K562 (cell line): ENCODE results near the gene FAM187B. TPM values are rescaled to one million over a fixed set of nuclear protein-coding genes. Genes with fewer than 3 reads are reported as not detected.

Experiments used
- CHD4 ChIP-seq: fragments of 200-600 bp; sonication (generic); IDR thresholded peaks from 3 replicates; pipeline ENCODE4 v1.6.1; 2012; ENCODE audit warnings: low read depth, mild to moderate bottlenecking, mixed read lengths, low read length, inconsistent platforms; ENCODE audit not compliant: insufficient read depth, insufficient replicate concordance, poor library complexity, severe bottlenecking
- CLOCK ChIP-seq: fragments of 250-450 bp; sonication (Bioruptor Pico); IDR thresholded peaks from 2 replicates; pipeline ENCODE4 v1.4.0; 2020; ENCODE audit warnings: mild to moderate bottlenecking, moderate library complexity, borderline replicate concordance
- CXXC5 ChIP-seq: fragments of 250-450 bp; sonication (Bioruptor Pico); IDR thresholded peaks from 2 replicates; pipeline ENCODE4 v1.8.0; 2022; ENCODE audit warnings: inconsistent platforms, mild to moderate bottlenecking, moderate library complexity
- ESRRB ChIP-seq: fragments of 250-450 bp; sonication (Bioruptor Pico); IDR thresholded peaks from 2 replicates; pipeline ENCODE4 v1.5.0; 2020; ENCODE audit warnings: mild to moderate bottlenecking, moderate library complexity, borderline replicate concordance
- GABPB2 ChIP-seq: fragments of 250-450 bp; sonication (Bioruptor Pico); conservative IDR thresholded peaks from 2 replicates; pipeline ENCODE4 v1.5.1; 2021; ENCODE audit warnings: mild to moderate bottlenecking
- GATA2 ChIP-seq: sonication (generic); formaldehyde crosslinking; IDR thresholded peaks from 2 replicates; pipeline ENCODE4 v1.4.0; 2020; ENCODE audit warnings: mild to moderate bottlenecking, missing genetic modification reagents
- GATAD2A ChIP-seq: fragments of 450-650 bp; IDR thresholded peaks from 2 replicates; pipeline ENCODE4 v1.6.1; 2017
- HBP1 ChIP-seq: fragments of 450-650 bp; formaldehyde crosslinking; IDR thresholded peaks from 2 replicates; pipeline ENCODE4 v1.4.0; 2022; ENCODE audit warnings: missing genetic modification characterization
- HDGF ChIP-seq: fragments of 450-650 bp; IDR thresholded peaks from 2 replicates; pipeline ENCODE4 v1.6.1; 2016
- MAFF ChIP-seq: IDR thresholded peaks from 2 replicates; pipeline ENCODE4 v1.6.1; 2012; ENCODE audit warnings: low read length, improper control_type of control experiment
- MCM5 ChIP-seq: fragments of 450-650 bp; IDR thresholded peaks from 2 replicates; pipeline ENCODE4 v1.6.1; 2016; ENCODE audit warnings: low read depth
- MCM7 ChIP-seq, 2 experiments: fragments of 450-650 bp; IDR thresholded peaks; 2 replicates each; pipeline ENCODE4 v1.6.1; 2016 to 2018
- NCOA1 ChIP-seq: fragments of 450-650 bp; IDR thresholded peaks from 2 replicates; pipeline ENCODE4 v1.6.1; 2016; ENCODE audit warnings: low read depth
- OTX1 ChIP-seq: fragments of 450-650 bp; formaldehyde crosslinking; IDR thresholded peaks from 2 replicates; pipeline ENCODE4 v1.4.0; 2022; ENCODE audit warnings: mild to moderate bottlenecking
- PBX2 ChIP-seq, 2 experiments: IDR thresholded peaks in 1 of 2; conservative IDR thresholded peaks in 1 of 2; 2 replicates each; pipeline ENCODE4 v1.6.1; 2016; ENCODE audit warnings: low read depth in 2 of 2, mild to moderate bottlenecking in 1 of 2, missing compliant biosample characterization in 1 of 2, missing genetic modification characterization in 1 of 2, moderate library complexity in 1 of 2
- POLR2H ChIP-seq: IDR thresholded peaks from 2 replicates; pipeline ENCODE4 v1.6.1; 2016; ENCODE audit warnings: missing genetic modification characterization, low read depth, mild to moderate bottlenecking, control low read depth, missing compliant biosample characterization, moderate library complexity
- POU5F1 ChIP-seq: fragments of 150-350 bp; IDR thresholded peaks from 2 replicates; pipeline ENCODE4 v1.6.1; 2014; ENCODE audit warnings: borderline replicate concordance, low read length, low read depth, mild to moderate bottlenecking; ENCODE audit not compliant: partially characterized antibody
- RBFOX2 ChIP-seq: fragments of 200-400 bp; formaldehyde crosslinking; IDR thresholded peaks from 2 replicates; pipeline ENCODE4 v1.6.1; 2017; ENCODE audit warnings: low read depth, mild to moderate bottlenecking, low read length, moderate library complexity
- THAP7 ChIP-seq: fragments of 250-450 bp; sonication (Bioruptor Pico); IDR thresholded peaks from 2 replicates; pipeline ENCODE4 v1.5.0; 2021
- ZBTB17 ChIP-seq: fragments of 450-650 bp; formaldehyde crosslinking; IDR thresholded peaks from 2 replicates; pipeline ENCODE4 v1.4.0; 2020; ENCODE audit warnings: mild to moderate bottlenecking
- polyA plus RNA-seq, 8 experiments: library from polyadenylated mRNA; depleted of rRNA in 4 of 8; stranded (reverse) in 5 of 8; unstranded in 3 of 8; fragments of >200 nt; fragmentation: Nextera tagmentation in 2 of 8; fragmentation: Illumina TruSeq in 1 of 8; extraction: Ambion mirVana in 2 of 8; extraction: Trizol in 1 of 8; gene quantifications; 2 replicates each; pipeline versions ENCODE4 v1.2.1 to v1.2.3, GENCODE V29; 2011 to 2014; ENCODE audit warnings: inconsistent platforms in 1 of 8, missing spikeins in 1 of 8
- total RNA-seq, 7 experiments: library from RNA; depleted of rRNA in 6 of 7; stranded (reverse); fragments of >200 nt in 6 of 7; fragmentation: Illumina TruSeq in 2 of 7; extraction: Trizol in 2 of 7; gene quantifications; 2 replicates each; pipeline versions ENCODE4 v1.2.1 to v1.2.3, GENCODE V29; 2011 to 2021; ENCODE audit warnings: low replicate concordance in 1 of 7

The FAM187B gene
- total and polyA plus RNA-seq, 9 of the 15 experiments (the other 6 are each of a cell fraction or from before 2014, with no cell fraction given) = 0.04 to 0.09 TPM; not detected in 7

- TF ChIP-seq HBP1 (CRISPR knock-in tag) = peak; percentile 97
- no peak for TF ChIP-seq MCM5
- TF ChIP-seq GATA2 (CRISPR knock-in tag) = no peak
- TF ChIP-seq POLR2H (tag) = no peak; the same call in 1 of the 2 replicates
- no peak for TF ChIP-seq RBFOX2
- peak; percentile 98 for TF ChIP-seq OTX1 (CRISPR knock-in tag)
- peak; percentile 94 for TF ChIP-seq ZBTB17
- TF ChIP-seq PBX2 (CRISPR knock-in tag; IDR thresholded peaks at IDR 0.05; ENCODE audit: low read depth) = no peak
- peak; percentile 76 for TF ChIP-seq PBX2 (tag; conservative IDR thresholded peaks at IDR 0.05; ENCODE audit: low read depth)
- TF ChIP-seq ESRRB (CRISPR knock-in tag) = 0 out of 2 replicates have a peak, but pooled peaks have one; percentile 66
- TF ChIP-seq NCOA1 = peak; percentile 66
- TF ChIP-seq MCM7 (IDR thresholded peaks at IDR 0.05) = no peak
- TF ChIP-seq HDGF = peak; percentile 95
- TF ChIP-seq GABPB2 (CRISPR knock-in tag) = peak; percentile 90
- TF ChIP-seq CXXC5 (CRISPR knock-in tag) = peak; percentile 96
- TF ChIP-seq GATAD2A = peak; percentile 81
- no peak for TF ChIP-seq MAFF
- no peak for TF ChIP-seq POU5F1
- peak; percentile 90; the same call in 1 of the 2 replicates for TF ChIP-seq THAP7
- peak; percentile 83; the same call in 1 of the 2 replicates for TF ChIP-seq CLOCK (CRISPR knock-in tag)
- TF ChIP-seq CHD4 = no peak
These were observed 23.5 kb downstream of the FAM187B start (continued) for GRCh38 chr19:35204799-35205732.
